Loucy (cell line): Measurements from ENCODE around the gene CD151.

Experiments
- H2AFZ ChIP-seq: fragments of 200-600 bp; sonication (generic); 2 replicates; pipeline ENCODE4 v1.6.0; 2016; ENCODE audit warnings: antibody characterized with exemption, mild to moderate bottlenecking, low read length, moderate library complexity
- H3F3A ChIP-seq: fragments of 200-600 bp; 2 replicates; pipeline ENCODE4 v1.6.0; 2016; ENCODE audit warnings: antibody characterized with exemption, low read depth, mild to moderate bottlenecking
- H3K27me3 ChIP-seq: fragments of 200-600 bp; sonication (generic); 2 replicates; pipeline ENCODE4 v1.6.1; 2014; ENCODE audit warnings: low read length, mild to moderate bottlenecking; ENCODE audit not compliant: insufficient read depth, poor library complexity, severe bottlenecking
- H3K36me3 ChIP-seq: fragments of 200-600 bp; sonication (generic); 2 replicates; pipeline ENCODE4 v1.6.1; 2016; ENCODE audit warnings: low read length; ENCODE audit not compliant: insufficient read depth
- H3K4me1 ChIP-seq: fragments of 200-600 bp; sonication (generic); 2 replicates; pipeline ENCODE4 v1.5.1; 2014; ENCODE audit warnings: low read length, mild to moderate bottlenecking; ENCODE audit not compliant: insufficient read depth, poor library complexity, severe bottlenecking
- H3K4me2 ChIP-seq: fragments of 200-600 bp; sonication (generic); 2 replicates; pipeline ENCODE4 v1.6.0; 2014; ENCODE audit warnings: antibody characterized with exemption, low read length, low read depth, mild to moderate bottlenecking; ENCODE audit not compliant: poor library complexity, severe bottlenecking
- H3K4me3 ChIP-seq: fragments of 200-600 bp; sonication (generic); 2 replicates; pipeline ENCODE4 v1.5.1; 2014; ENCODE audit warnings: low read length, mild to moderate bottlenecking, mixed read lengths; ENCODE audit not compliant: poor library complexity, severe bottlenecking
- H3K79me2 ChIP-seq: fragments of 200-600 bp; sonication (generic); 2 replicates; pipeline ENCODE4 v1.6.1; 2014; ENCODE audit warnings: low read length; ENCODE audit not compliant: insufficient read depth
- H3K9ac ChIP-seq: fragments of 200-600 bp; sonication (generic); 2 replicates; pipeline ENCODE4 v1.6.0; 2014; ENCODE audit warnings: mild to moderate bottlenecking, low read depth, low read length, moderate library complexity; ENCODE audit not compliant: poor library complexity, severe bottlenecking
- H3K9me2 ChIP-seq: fragments of 200-600 bp; sonication (generic); replicated peaks from 2 replicates; pipeline ENCODE4 v1.6.1; 2016; ENCODE audit warnings: low read depth, low read length, mixed read lengths
- H3K9me3 ChIP-seq: fragments of 200-600 bp; sonication (generic); 2 replicates; pipeline ENCODE4 v1.6.1; 2014; ENCODE audit warnings: mild to moderate bottlenecking, antibody characterized with exemption, low read length, low read depth; ENCODE audit not compliant: insufficient read depth
- H4K20me1 ChIP-seq: fragments of 200-600 bp; sonication (generic); 2 replicates; pipeline ENCODE4 v1.6.0; 2014; ENCODE audit warnings: antibody characterized with exemption, low read length, mild to moderate bottlenecking; ENCODE audit not compliant: insufficient read depth, poor library complexity, severe bottlenecking
- EZH2phosphoT487 ChIP-seq: fragments of 200-600 bp; IDR thresholded peaks from 2 replicates; pipeline ENCODE4 v1.6.1; 2018; ENCODE audit warnings: antibody characterized with exemption, mild to moderate bottlenecking, moderate library complexity, borderline replicate concordance
- TF ChIP-seq, protein P1 (sequence below): fragments of 200-600 bp; sonication (generic); conservative IDR thresholded peaks from 2 replicates; pipeline ENCODE4 v1.5.1; 2014; ENCODE audit warnings: mild to moderate bottlenecking, antibody characterized with exemption, low read length

The CD151 gene

DNA sequence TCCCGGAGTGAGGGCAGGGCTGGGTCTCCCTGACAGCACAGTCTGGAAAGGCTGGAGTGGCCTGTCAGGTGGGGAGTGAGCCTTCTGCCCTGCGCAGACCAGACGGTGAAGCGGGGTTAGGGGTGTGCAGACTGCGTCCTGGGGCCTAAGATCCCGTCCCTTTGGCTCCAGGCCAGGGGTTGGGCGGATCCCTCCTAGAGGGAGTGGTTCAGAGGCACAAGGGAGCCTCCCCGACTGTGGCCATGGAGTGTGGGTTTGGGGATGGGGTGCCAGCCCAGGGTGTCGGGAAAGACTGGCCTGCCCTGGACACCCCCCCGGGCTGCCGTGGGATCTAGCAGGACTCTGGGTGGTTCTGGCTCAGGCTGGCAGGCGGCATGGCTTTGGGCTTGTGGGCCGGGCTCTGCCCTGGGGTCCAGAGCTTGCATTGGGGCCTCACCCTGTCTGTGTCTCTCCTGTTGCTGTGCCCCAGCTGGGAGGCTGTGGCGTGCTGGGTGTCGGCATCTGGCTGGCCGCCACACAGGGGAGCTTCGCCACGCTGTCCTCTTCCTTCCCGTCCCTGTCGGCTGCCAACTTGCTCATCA, 29.4 kb downstream of the CD151 start:
- H3K4me2 ChIP-seq: no peak overlapping the region
- no peaks in the 10 kb centered on the region for H3K36me3 ChIP-seq
- TF ChIP-seq EZH2phosphoT487: no peak
- TF ChIP-seq, protein P1, sequence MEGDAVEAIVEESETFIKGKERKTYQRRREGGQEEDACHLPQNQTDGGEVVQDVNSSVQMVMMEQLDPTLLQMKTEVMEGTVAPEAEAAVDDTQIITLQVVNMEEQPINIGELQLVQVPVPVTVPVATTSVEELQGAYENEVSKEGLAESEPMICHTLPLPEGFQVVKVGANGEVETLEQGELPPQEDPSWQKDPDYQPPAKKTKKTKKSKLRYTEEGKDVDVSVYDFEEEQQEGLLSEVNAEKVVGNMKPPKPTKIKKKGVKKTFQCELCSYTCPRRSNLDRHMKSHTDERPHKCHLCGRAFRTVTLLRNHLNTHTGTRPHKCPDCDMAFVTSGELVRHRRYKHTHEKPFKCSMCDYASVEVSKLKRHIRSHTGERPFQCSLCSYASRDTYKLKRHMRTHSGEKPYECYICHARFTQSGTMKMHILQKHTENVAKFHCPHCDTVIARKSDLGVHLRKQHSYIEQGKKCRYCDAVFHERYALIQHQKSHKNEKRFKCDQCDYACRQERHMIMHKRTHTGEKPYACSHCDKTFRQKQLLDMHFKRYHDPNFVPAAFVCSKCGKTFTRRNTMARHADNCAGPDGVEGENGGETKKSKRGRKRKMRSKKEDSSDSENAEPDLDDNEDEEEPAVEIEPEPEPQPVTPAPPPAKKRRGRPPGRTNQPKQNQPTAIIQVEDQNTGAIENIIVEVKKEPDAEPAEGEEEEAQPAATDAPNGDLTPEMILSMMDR: no peak
- no peaks in the 10 kb centered on the region for H3K9me3 ChIP-seq
- H3K79me2 ChIP-seq: no peaks in the 10 kb centered on the region
- peaks cover 3% of the 10 kb centered on the region for H3K4me1 ChIP-seq
- no peaks in the 10 kb centered on the region for H4K20me1 ChIP-seq
- H3K4me3 ChIP-seq: no peak overlapping the region
- H2AFZ ChIP-seq: no peak overlapping the region
- H3K9me2 ChIP-seq: no peaks in the 10 kb centered on the region
- H3K9ac ChIP-seq: no peak overlapping the region
- H3K27me3 ChIP-seq: no peaks in the 10 kb centered on the region
- H3F3A ChIP-seq: no peaks in the 10 kb centered on the region

DNA sequence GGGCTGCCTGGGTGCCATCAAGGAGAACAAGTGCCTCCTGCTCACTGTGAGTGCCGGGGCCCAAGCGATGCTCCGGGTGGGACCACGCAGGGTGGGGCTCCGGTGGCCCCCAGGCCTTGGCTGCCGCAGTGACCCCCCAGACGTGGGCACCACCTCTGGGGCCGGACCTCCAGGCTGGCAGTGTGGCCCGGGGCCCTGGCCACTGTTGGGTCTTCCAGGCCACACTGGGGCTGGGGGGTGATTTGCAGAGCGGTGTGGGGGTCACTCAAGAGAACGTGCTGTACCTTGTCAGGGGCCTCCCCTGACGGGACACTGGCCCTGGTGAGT, 29.9 kb downstream of the CD151 start:
- H3K36me3 ChIP-seq: no peaks in the 10 kb centered on the region
- no peak overlapping the region for H2AFZ ChIP-seq
- H3K9me2 ChIP-seq: no peaks in the 10 kb centered on the region
- H3K4me2 ChIP-seq: no peak overlapping the region
- no peaks in the 10 kb centered on the region for H3K9me3 ChIP-seq
- no peaks in the 10 kb centered on the region for H4K20me1 ChIP-seq
- TF ChIP-seq EZH2phosphoT487: no peak
- TF ChIP-seq, protein P1: no peak
- no peaks in the 10 kb centered on the region for H3K27me3 ChIP-seq
- H3K4me3 ChIP-seq: no peak overlapping the region
- no peak overlapping the region for H3K9ac ChIP-seq
- H3F3A ChIP-seq: no peaks in the 10 kb centered on the region
- H3K79me2 ChIP-seq: no peaks in the 10 kb centered on the region
- peaks cover 3% of the 10 kb centered on the region for H3K4me1 ChIP-seq

DNA sequence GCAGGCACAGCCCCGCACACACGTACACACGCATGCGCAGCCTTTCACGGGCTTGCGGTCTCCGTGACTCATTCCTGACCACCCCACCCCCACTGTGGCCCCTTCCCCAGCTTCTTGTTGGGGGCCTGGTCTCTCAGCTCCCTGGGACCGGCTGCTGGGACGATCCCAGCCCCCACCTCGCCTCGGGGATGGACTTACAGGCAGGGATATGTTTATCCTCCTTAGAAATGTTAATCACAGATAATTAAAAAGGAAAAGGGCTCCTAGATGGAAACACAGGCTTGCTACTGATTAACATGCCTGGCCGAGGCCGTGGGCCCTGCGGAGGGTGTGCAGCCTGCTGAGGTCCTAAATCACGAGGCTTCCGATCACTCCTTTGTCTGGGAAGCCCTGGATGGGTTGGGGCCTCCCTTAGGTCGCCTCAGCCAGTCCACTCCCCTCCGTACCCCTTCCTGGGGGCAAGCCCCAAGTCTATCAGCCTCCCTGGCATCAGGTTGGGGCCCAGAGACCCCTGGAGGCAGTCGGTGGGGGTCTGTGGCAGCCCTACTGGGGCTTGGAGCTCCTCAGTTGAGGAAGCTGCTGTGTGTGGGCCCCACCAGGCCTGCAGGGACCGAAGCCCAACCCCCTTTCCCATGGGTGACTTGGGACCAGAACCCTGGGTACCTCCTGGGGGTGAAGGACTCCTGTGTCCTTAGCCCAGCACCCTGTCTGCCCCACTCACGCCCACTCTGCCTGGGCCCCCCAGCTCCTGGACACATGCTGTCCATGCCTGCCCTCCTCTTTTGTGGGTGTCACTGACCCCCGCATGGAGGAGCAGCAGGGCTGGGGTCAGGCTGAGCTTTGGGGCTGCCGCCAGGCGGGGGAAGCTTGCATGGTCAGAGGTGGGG, 30.5 kb downstream of the CD151 start:
- Histone ChIP-seq H3K4me1 (peaks cover 3% of the 10 kb centered on the region), H3K9me2 (no peaks in the 10 kb centered on the region), H3K36me3 (no peaks in the 10 kb centered on the region), H3K9me3 (no peaks in the 10 kb centered on the region), H2AFZ (no peak overlapping the region), H3F3A (no peaks in the 10 kb centered on the region), H3K4me2 (no peak overlapping the region), H3K4me3 (no peak overlapping the region), H3K79me2 (no peaks in the 10 kb centered on the region), H4K20me1 (no peaks in the 10 kb centered on the region), H3K9ac (no peak overlapping the region), H3K27me3 (no peaks in the 10 kb centered on the region)
- TF ChIP-seq EZH2phosphoT487: no peak
- TF ChIP-seq, protein P1: no peak
